Hematopoietic multipotent progenitor cell treated with erythropoietin and hydrocortisone succinate and interleukin-3 and kit ligand, for 8 days (in vitro differentiated cells): ENCODE results near the gene KRCC1.
"Not testable (repeated sequence)": the region's sequence is repeated elsewhere in the genome, so short reads cannot be mapped to it uniquely, and the experiment has no call there.

Source experiments
- DNase-seq: peaks from one replicate; pipeline ENCODE4 v3.0.0-alpha.2; 2015

KRCC1 gene

DNA sequence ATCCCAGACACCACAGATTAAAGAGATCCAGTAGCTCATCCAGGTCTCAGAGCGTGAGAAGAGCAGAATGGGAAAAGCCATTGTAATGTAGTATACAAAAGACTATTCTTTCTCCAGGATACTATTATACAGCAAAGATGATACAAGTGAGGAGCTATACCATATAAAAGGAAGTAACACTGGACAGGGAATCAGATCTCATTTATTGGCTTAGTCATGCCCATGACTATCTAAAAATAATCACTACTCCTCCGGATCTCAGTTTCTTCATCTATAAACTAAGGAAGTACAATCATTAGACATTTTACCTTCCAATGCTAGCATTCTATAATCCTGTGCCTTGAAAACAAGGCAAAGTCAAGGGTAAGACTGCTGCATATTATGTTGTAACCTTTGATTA is 19.4 kb downstream of the KRCC1 start:
- DNase-seq = no peak

DNA sequence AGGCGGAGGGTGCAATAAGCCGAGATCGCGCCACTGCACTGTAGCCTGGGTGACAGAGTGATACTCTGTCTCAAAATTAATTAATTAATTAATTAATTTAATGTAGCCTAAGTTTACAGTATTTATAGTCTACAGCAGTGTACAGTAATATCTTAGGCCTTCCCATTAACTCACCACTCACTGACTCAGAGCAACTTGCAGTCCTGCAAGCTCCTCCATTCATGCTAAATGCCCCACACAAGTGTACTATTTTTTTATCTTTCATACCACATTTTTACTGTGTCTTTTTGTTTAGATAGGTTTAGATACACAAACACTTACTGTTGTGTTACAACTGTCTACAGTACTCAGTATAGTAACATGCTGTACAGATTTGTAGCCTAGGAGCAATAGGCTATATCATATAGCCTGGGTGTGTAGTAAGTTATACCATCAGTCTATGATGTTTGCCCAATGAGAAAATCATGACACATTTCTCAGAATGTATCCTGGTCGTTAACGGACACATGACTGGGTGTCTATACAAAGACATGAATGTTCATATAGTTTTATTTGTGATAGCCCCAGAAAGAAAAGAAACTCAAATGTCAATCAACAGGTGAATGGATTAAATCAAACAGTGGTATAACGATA is 23.4 kb downstream of the KRCC1 start:
- no peak for DNase-seq

DNA sequence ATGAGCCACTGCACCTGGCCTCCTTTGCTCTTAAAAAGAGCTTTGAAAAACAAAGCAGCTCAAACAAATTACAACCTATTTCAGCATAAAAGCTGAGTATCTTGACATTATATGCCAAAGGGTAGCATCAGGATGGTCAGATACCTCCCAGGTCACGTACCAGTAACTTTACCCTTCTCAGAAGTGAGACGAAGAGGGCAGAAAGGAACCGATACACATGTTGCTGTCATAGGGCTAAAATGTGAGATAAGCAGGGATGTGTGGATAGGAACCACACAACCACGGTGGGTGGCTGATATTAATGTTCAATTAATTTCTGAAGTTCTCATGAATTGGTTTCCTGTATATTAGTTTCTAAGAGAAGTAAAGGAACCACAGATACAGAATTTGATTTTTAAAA is 26.7 kb downstream of the KRCC1 start:
- no peak for DNase-seq

DNA sequence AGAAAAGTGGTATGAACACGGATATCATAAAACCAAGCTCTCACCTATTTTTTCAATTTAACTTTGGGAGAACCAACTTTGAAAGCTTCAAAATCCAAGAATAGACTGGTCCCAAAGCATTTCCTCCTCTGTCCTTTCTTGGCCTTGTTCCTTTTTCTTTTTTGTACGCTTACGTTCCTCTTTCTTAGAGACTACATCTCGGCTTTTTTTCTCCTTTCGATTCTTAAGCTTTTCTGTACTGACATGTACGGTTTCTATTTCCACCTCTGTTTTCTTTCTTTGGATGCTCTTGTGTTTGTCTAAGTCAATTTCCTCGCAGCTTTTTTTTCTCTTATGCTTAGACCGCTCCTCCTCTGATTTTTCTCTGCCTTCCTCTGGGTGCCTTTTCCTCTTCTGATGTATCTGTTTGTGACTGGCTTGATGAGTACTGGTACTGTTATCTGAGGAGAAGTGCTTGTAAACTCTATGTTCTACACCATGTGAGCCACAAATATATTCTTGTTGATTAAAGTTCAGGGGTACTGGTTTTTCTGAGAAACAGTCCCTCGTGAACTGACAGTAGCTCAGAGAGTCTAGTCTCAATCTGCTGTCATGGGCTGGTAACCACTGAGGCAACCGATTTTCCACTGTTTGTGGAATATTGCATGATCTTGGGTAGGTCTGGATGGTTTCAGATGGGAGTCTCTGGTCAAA is 27.7 kb downstream of the KRCC1 start:
- DNase-seq = peak; percentile 49

DNA sequence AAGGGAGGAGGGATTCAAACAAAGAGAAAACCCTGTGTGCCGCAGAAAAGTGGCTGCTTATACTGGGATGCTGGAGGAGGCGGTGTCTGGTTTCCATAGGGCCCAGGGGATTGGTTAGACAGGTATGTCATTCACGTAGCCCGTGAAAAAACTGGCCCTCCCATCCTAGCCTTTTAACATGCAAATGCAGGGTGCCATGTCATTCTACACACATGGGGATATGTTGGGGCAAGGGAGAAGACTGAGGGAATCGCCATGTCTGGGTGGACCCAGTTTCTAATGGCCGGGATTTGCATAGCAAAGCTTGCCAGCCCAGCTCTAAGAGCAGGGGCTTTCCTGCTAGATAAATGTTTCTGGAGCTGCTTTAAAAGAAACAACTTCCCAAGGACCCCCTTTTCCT is 31.1 kb downstream of the KRCC1 start:
- no peak for DNase-seq

DNA sequence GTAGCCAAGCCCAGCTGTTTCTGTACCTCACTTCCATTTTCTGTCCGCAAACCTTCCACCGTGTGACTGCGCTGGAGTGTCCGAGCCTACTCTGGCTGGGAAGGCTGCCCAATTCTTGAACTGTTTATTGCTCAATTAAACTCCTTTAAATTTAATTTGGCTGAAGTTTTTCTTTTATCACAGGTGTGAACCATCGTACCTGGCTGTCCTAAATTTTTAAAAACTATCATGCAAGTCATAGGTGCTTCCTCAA is 33.0 kb downstream of the KRCC1 start:
- no peak for DNase-seq

DNA sequence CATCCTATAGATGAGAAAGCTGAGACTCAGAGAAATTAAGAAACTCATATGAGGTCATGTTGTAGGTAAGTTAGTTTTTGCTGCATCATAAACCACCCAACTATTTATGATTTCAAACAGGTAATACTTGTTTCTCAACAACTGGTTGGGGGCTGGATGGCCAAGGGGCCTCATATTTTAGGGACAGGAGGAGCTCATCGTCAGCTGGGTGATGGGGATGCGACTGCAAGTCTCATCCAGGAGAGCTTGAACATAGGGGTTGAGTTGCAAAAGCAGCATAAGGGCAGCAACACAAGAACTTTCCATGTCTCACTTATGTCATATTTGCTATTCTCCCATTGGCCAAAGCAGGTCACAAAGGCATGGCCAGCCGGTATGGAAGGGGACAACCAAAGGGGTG is 35.6 kb downstream of the KRCC1 start:
- no peak for DNase-seq

DNA sequence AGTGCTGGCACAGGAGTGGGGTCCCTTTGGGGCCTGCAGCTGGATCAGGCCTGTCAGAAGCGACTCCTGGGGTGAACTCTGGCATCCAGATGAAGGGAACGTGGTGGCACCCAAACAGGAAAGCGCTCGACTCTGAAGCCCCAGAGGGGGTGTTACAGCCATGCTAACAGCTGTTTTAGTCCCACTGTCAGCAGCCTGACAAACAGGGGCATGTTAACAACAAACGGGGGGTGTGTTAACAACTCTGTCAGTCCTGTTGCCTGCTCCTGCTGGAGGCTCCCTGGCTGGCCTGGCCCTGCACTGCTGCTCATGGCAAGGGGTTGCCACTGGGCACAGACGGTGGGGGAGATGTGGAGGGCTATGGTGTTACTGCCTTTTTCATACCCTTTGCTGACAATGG is 36.7 kb downstream of the KRCC1 start:
- DNase-seq = no peak

DNA sequence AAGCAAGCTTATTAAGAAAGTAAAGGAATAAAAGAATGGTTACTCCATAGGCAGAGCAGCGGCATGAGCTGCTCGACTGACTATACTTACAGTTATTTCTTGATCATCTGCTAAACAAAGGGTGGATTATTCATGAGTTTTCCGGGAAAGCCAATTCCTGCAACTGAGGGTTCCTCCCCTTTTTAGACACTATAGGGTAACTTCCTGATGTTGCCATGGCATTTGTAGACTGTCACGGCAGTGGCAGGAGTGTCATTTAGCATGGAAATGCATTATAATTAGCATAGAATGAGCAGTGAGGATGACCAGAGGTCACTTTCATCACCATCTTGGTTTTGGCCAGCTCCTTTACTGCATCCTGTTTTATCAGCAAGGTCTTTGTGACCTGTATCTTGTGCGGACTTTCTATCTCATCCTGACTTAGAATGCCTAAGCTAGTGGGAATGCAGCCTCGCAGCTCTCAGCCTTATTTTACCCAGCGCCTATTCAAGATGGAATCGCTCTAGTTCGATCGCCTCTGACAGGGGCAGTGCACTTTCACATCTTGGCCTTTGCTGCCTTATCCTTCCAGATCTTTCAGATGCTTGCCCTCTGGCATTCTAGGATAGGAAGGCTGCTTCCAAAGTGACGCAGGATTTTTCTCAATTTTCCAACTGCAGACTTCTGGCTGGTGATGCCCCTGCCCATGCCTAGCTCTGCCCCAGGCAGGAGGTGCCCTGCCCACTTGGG is 37.3 kb downstream of the KRCC1 start:
- peak; percentile 66 for DNase-seq

DNA sequence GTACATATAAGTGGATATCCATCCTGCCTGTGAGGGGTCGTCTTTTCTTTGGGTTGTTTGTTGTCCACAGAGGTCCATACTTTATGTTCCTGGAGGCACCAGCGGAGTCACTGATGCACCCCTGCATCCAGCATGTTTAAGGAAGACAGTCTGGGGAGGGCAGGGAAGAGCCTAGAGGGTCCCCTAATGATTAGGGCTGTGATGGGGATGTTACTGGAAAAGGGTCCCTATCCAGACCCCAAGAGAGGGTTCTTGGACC is 37.9 kb downstream of the KRCC1 start:
- DNase-seq = not testable (repeated sequence)

DNA sequence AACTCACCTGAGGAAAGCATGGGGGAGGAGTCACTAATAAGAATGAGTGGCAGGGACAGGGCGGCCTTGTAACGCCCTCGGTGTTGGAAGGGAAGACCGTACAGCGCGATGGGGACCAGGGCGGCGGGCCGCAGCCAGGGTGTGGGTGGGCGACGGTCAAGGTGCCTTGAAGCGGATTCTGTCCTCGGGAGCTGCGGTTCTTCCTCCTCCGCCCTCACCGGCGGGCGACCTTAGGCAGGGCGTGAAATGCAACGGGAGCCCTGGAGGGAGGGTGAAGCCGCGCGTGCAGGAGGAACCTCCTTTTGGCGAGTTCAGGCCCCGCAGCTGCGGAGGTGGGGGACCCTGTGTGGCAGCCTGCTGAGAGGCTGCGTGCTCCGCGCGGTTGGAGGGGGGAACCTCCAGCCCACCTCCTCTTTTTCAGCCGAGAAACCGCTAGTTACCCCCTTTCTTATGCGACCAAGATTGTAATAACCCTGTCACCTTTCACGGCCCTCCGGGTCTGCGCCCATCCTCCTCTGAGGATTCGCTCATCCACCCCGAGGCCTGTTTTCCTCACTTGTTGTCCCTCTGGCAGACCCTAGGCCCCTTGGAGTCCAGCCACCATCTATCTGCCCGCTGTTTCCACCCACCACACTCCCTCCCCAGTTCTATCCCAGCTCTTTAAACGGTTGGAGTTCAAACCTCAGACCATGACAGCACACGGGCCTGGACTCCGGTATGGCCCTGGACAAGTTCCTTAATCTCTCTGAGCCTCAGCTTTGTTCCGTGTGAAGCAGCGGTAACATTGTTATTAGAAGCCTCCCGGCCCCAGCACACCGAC is 38.4 kb downstream of the KRCC1 start:
- DNase-seq = peak; percentile 82

DNA sequence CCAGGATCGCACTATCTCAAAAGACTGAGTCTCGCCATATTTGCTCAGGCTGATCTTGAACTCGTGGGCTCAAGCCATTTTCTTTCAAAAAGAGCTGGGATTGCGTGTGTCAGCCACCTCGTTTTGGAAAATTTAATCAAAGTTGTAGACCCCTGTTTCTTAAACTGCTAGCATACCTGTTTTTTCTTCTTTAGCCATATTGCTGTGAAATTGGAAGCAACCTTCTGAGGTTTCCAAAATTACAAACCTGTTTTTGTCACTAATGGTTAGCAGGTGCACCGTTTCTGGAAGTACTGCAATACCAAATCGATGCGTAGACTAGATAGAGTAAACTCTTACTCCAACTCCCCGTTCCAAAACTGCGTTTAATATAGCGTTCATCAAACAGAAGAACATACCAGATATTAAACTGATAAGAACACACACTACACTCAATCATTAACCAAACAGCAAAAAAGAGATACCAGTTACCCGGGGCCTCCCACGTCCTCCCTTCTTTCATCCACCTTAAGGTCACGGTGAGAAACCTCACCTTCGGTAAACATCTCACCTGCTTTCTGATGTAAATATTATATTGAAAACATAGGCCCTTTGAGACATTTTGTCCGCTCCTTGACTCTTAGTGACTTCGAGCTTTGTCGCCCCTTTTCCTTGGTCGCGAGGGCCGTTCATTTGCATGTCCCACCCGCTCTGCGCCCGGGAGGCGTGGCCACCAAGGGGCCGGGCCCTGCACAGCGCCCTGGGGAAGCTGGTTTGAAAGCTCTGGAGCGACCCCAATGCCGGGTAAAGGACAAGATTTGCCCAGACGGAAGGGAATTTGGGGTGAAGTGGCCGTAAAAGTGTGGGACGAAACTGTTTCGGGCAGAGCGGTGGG is 39.3 kb downstream of the KRCC1 start, which contains the start of gene RNU2-63P:
Gene RNU2-63P, minus strand, starts transcription at position 462 of the 874 bp plus-strand sequence.
- DNase-seq = peak; percentile 95

DNA sequence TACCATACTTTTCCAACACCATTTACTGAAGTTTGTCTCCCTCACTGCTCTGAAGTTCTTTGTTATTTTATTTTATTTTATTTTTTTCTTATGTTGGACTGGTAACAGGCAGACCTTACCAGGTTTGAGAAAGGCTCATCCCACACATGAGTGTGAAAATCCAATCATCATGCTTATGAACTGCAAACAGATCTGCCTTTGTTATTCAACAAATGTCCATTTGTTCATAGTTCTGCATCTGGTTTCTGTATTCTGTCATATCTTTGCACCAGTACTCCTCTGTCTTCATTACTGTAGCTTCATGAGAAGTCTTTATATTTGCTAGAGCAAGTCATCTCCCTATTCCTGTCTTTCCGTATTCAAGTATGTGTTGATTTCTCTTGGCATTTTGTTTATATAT is 44.6 kb downstream of the KRCC1 start:
- DNase-seq = no peak

DNA sequence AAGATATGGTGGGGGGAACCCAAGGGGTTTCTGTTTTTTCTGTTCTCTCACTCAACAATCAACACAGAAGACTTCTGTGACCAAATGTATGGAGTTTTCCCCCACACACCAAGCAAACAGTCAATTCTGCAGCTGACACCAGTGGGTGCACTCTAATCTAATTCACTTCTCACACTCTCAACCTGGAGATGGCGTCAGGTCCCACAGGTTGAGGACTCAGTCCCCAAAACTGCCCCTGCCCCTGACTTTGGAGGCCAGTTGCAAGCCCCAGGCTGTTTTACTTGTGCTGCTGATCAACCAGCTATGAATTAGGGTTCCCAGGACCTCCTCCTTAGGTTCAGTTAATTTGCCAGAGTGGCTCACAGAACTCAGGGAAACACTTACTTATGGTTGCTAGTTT is 45.4 kb downstream of the KRCC1 start:
- DNase-seq = no peak

DNA sequence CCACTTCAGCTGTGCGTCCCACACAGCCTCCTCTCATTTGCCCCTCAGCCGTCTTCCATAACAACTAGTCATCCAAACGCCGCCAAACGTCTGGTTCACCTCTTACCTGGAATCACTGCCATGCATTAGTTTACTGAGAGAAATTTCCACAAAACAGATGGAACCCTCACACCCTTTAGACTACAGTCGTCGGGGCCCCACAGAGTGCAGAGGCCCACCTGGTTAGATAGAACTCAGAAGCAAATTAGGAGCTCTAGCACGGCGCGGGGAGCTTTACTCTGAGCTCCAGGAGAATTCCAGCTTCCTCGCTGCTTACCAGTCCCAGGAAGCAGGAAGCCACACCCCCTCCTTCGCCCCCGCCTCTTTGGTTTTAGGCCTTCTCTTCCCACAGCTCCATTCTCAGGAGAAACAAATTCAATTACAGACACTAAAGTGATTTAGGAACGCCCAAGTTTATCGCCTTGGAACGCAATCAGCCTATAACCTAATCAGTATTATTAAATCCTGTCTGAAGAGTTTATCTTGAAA is 48.6 kb downstream of the KRCC1 start:
- DNase-seq = no peak

DNA sequence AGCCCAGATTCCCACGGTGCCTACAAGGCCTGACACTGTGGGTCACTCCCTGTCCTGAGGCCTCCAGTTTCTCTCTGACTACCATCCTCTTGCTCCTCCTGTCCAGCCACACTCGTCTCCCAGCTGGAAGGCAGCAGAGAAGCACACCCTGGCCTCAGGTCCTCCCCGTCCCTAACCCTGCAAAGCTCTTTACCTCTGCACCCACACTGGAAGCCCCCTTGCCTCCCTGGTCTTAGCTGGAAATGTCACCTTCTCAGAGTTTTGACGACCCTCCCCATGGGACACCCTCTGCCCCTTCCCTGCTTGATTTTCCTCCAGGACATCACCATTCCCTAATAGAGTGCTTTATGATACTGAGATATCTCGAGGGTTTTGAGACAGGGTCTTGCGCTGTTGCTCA is 49.8 kb downstream of the KRCC1 start:
- DNase-seq = no peak

DNA sequence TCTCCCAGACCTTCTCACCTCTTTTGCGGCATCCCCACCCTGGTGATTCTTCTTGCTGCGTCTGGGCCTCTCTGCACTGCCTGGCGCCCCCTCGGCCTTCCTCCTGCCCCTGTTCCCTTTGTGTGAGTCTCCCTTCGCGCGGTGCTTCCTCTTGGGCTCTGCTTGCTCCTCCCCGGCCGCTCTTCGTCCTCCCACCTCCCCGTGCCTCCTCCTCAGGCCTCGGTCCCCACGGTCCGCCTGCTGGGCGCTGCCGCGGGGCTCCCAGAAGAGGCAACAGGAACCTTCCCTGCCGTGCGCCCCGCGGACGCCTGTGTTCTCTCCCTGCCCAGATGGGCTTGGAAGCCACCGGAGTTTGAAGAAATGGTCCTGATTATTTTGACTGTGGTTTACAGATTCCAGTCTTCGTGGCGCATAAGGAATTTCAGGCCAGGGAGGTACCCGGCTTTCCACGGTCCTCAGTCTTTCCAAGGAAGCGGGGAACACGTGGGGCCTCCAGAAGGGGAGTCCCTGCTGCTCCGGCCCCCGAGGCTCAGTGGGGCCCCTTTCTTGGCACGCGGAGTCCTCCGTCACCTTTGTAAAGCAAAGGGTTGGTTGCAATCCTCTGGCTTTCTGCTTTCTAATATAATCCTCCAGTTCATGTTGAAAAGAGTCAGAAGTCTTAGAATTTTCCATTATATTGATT is 52.4 kb downstream of the KRCC1 start:
- DNase-seq = no peak

DNA sequence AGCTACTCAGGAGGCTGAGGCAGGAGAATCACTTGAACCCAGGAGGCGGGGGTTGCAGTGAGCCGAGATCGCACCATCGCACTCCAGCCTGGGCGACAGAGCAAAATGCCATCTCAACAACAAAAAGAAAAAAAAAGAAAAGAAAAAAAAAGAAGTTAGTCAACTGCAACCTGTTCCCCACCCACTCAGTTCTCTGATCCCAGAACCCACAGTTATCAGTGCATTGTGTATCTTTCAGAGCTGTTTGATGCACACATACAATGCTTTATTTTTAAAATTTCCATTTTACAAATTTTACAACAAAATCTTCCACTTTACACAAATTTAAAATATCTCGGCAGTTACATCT is 53.2 kb downstream of the KRCC1 start:
- no peak for DNase-seq

DNA sequence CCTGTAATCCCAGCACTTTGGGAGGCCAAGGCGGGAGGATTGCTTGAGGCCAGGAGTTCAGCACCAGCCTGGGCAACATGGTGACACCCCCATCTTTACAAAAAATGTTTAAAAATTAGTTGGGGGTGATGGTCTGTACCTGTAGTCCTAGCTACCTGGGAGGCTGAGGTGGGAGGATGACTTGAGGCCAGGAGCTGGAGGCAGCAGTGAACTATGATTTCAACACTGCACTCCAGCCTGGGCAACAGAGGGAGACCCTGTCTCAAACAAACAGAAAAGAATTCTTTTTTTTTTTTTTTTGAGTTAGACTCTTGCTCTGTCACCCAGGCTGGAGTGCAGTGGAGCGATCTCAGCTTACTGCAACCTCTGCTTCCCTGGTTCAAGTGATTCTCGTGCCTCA is 55.1 kb downstream of the KRCC1 start:
- DNase-seq = not testable (repeated sequence)

DNA sequence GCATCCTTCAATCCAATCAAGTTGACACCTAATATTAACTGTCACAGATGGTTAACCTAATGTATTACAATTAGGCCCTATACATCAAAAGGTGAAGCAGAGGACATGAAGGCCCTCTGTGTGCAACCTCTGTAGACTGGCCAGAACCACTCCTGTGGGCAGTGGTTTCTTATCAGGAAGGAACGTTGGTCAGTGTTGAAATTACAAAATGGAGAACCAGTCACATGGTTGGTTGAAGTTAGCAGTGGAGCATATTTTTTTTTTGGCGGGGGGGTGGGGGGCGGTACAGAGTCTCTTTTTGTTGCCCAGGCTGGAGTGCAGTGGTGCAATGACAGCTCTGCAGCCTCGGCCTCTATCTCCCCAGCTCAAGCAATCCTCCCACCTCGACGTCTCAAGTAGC is 59.0 kb downstream of the KRCC1 start:
- DNase-seq = no peak

DNA sequence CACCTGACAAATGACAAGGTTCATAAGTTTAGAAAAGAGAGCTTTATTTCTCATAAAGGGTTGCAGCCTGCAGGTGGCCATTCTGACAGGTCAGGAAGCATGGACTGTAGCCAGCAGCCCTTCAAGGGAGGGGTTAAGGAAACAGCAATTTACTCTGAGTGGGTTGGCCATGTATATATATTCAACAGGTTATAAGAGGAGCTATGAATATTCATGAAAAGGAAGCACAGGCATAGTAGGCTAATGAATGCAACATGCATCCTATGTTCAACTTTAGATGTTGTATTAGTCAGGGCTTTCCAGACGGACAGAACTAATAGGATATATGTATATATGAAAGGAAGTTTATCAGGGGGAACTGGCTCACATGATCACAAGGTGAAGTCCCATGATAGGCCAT is 59.8 kb downstream of the KRCC1 start:
- DNase-seq = no peak

DNA sequence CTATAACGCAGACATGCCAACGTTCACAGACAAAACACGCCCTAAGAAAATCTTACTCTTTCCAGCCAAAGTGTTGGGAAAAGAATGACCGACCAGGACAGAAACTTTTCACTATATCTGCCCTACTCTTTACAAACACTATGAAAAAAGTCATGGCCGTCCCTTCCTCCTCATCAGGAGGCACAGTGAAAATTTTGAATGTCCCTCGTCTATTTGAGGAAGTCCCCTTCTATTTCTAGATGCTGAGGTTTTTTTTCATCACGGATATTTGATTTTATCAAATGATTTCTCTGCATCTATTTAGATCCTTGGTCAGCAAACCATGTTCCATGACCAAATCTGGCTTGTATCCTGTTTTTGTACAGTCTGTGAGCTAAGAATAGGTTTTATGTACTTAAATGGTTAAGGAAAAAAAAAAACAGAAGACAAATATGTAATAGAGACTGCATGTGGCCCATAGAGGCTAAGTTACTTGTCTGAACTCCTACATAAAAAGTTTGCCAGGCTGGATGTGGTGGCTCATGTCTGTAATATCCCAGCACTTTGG is 61.2 kb downstream of the KRCC1 start:
- not testable (repeated sequence) for DNase-seq
